Measurements from ENCODE around the gene PIEZO2. TPM values are rescaled to one million over a fixed set of nuclear protein-coding genes. Genes with fewer than 3 reads are reported as not detected.

The PIEZO2 gene
- total and polyA plus RNA-seq, 9 donors, result 2.0 to 8.5 (median 3.2) TPM

- WGBS, 3 donors, result 25 to 48% (median 30%) methylated on average over 5 of the region's 5 CpGs
- H3K4me3 ChIP-seq, result no peak overlapping the region
- H3K9me3 ChIP-seq, result no peaks in the 10 kb centered on the region
- H3K4me1 ChIP-seq (ENCODE audit: insufficient read depth), result no peaks in the 10 kb centered on the region
- no peak for TF ChIP-seq EP300 (IDR thresholded peaks at IDR 0.05)
- no peak overlapping the region for H3K27ac ChIP-seq
- no peaks in the 10 kb centered on the region for H3K36me3 ChIP-seq
- intact Hi-C loops (cut with DNase I), result no loop called here
- no peaks in the 10 kb centered on the region for H3K27me3 ChIP-seq
- DNase-seq, result no peak
Measured at GRCh38 chr18:11074889-11075288, 74.5 kb downstream of the PIEZO2 start.

DNA sequence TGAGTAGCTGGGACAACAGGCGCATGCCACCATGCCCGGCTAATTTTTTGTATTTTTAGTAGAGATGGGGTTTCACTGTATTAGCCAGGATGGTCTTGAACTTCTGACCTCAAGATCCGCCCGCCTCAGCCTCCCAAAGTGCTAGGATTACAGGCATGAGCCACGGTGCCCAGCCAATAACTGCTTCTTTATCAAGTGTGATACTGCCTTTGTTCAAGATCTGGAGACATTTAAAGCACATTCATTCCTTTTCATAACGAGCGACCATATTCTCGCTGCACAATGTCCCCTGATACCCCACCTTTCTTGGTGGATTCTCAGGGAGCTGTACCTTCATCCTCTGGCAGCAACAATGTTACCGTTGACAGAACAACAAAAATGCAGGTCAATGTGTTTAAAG is 75.4 kb downstream of the PIEZO2 start:
- Histone ChIP-seq H3K36me3 (no peaks in the 10 kb centered on the region), H3K4me3 (no peak overlapping the region), H3K27ac (no peak overlapping the region), H3K27me3 (no peaks in the 10 kb centered on the region), H3K9me3 (no peaks in the 10 kb centered on the region), H3K4me1 (ENCODE audit: insufficient read depth) (no peaks in the 10 kb centered on the region)
- WGBS, 3 donors, result 72 to 79% (median 75%) methylated on average over 9 of the region's 9 CpGs
- intact Hi-C loops (cut with DNase I), result no loop called here
- no peak for TF ChIP-seq POLR2A (IDR thresholded peaks at IDR 0.05)
- no peak for TF ChIP-seq CTCF (IDR thresholded peaks at IDR 0.05)
- no peak for TF ChIP-seq EP300 (IDR thresholded peaks at IDR 0.05)
- DNase-seq, result no peak

DNA sequence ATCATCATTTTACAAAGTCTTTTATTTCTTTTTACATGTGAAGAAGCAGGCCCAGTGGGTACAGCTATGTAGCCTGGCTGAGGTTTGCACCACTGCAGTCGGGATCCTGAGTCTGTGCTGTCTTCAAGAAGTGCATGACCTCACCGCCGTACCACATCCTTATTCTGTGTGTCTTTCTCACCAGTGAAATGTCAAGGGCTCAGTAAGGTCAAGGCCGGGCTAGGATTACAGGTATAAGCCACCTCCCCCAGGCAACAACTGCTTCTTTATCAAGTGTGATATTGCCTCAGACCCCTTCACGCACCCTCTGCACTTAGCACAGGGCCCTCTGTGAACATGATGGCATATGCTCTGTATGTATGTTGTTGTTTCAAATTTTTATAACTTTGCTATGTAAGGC is 76.7 kb downstream of the PIEZO2 start:
- Histone ChIP-seq H3K4me1 (ENCODE audit: insufficient read depth) (no peaks in the 10 kb centered on the region), H3K27ac (no peak overlapping the region), H3K36me3 (no peaks in the 10 kb centered on the region), H3K4me3 (no peak overlapping the region), H3K9me3 (no peaks in the 10 kb centered on the region), H3K27me3 (no peaks in the 10 kb centered on the region)
- 80 to 87% (median 85%) methylated on average over 5 of the region's 5 CpGs for WGBS, 3 donors
- DNase-seq, result no peak
- intact Hi-C loops (cut with DNase I), result no loop called here
- no peak for TF ChIP-seq EP300 (IDR thresholded peaks at IDR 0.05)
- TF ChIP-seq POLR2A (IDR thresholded peaks at IDR 0.05), result no peak
- TF ChIP-seq CTCF (IDR thresholded peaks at IDR 0.05), result no peak

- no peaks in the 10 kb centered on the region for H3K9me3 ChIP-seq
- intact Hi-C loops (cut with DNase I), result no loop called here
Measured at GRCh38 chr18:11071300-11071699, 78.1 kb downstream of the PIEZO2 start.

GRCh38 chr18:11070593-11070992 is 78.8 kb downstream of the PIEZO2 start:
- WGBS, 3 donors, result 79 to 86% (median 84%) methylated on average over 11 of the region's 11 CpGs
- no peaks in the 10 kb centered on the region for H3K27me3 ChIP-seq
- H3K27ac ChIP-seq, result no peak overlapping the region
- no peaks in the 10 kb centered on the region for H3K36me3 ChIP-seq
- TF ChIP-seq POLR2A (IDR thresholded peaks at IDR 0.05), result no peak
- TF ChIP-seq EP300 (IDR thresholded peaks at IDR 0.05), result no peak
- no peaks in the 10 kb centered on the region for H3K9me3 ChIP-seq
- H3K4me3 ChIP-seq, result no peak overlapping the region
- no peak for DNase-seq
- intact Hi-C loops (cut with DNase I), result no loop called here
- H3K4me1 ChIP-seq (ENCODE audit: insufficient read depth), result no peaks in the 10 kb centered on the region

More at GRCh38 chr18:11071300-11071699, 78.1 kb downstream of the PIEZO2 start:
- Histone ChIP-seq H3K4me1 (ENCODE audit: insufficient read depth) (no peaks in the 10 kb centered on the region), H3K27ac (no peak overlapping the region), H3K36me3 (no peaks in the 10 kb centered on the region), H3K4me3 (no peak overlapping the region), H3K27me3 (no peaks in the 10 kb centered on the region)
- WGBS, 3 donors, result 82 to 86% (median 85%) methylated on average over 4 of the region's 4 CpGs
- no peak for TF ChIP-seq EP300 (IDR thresholded peaks at IDR 0.05)
- no peak for TF ChIP-seq POLR2A (IDR thresholded peaks at IDR 0.05)
- no peak for TF ChIP-seq CTCF (IDR thresholded peaks at IDR 0.05)
- no peak for DNase-seq

Data from ovary (tissue), 9 donors.